HG03066 (cell line): Measurements from ENCODE around the gene ATPAF2.

Experiments used
- ATAC-seq: cut with Tn5 transposase; IDR thresholded peaks from one replicate; pipeline ENCODE4 v1.9.1; 2021; ENCODE audit warnings: low read depth; ENCODE audit not compliant: unreplicated experiment

The ATPAF2 gene

GRCh38 chr17:18038861-18039534 lies at the start of gene ATPAF2, which contains the start of gene GID4:
Gene ATPAF2, minus strand, starts transcription at chr17:18039168. Its CDS starts 155 bp downstream, at chr17:18039013.
Gene GID4, plus strand, starts transcription at chr17:18039408. Its CDS starts 57 bp downstream, at chr17:18039465.
- peak; percentile 89 for ATAC-seq

DNA sequence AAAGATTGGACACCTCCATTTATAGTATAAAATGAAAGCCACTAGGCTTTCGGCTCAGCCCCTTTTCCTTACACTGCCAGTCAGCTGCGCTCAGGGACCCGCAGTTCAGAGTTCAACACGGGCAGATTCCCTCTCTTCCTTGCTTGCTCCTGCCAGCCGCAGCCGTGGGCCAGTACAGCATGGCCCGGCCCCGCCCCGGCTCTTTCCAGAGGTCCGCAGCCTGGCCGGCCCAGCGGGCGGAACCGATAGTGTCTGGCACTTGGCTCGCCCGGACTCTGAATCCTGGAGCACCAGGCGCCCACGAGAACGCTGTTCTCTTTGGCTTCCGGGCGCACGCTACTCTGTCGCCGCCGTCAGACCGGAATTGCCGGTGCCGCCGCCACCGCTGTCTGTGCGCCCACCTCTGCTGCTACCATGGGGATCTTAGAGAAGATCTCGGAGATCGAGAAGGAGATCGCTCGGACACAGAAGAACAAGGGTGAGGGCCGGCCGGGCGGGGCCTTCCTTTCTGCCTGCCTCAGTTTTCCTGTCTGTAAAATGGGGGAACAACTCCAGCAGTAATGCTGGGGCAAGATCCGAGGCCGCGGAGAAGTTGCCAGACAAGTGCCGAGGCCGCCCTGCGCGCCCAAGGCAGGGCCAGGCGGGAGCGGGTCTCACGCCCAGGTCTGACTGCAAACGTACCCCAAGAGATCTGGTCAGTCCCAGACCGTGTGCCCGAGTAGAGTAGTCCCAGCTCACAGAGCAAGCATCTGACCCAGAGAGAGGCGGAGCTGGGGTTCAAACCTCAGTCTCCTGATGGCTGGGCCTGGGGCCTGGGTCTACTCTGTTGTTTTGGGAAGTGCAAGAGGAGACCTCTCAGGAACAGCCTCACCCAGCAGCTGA lies 48.9 kb upstream of the ATPAF2 start, which contains the start of gene DRG2:
Gene DRG2, plus strand, starts transcription at position 339 of the 882 bp plus-strand sequence. Its CDS starts 76 bp downstream, at position 415.
- ATAC-seq = peak; percentile 73

GRCh38 chr17:18084256-18084655 lies 45.3 kb upstream of the ATPAF2 start:
- no peak for ATAC-seq

DNA sequence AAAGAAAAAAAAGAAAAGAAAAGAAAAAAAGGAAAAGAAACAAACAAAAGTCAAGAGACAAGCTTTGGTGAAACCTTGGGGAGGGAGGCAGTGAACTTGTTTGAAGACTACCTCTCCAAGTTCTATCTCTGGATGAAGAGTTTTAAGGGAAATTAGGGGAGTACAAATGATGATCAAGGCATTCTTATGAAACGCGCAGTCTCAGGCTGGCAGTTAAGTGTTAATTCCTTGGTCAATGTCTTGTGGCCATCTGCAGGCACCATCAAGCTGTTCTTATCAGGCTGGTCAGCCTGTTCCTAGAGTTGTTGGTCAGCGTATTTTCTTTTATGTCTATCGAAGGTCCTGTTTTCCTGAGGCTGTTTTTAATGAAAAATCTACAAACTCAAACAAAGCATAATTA lies 40.6 kb upstream of the ATPAF2 start:
- ATAC-seq = no peak

DNA sequence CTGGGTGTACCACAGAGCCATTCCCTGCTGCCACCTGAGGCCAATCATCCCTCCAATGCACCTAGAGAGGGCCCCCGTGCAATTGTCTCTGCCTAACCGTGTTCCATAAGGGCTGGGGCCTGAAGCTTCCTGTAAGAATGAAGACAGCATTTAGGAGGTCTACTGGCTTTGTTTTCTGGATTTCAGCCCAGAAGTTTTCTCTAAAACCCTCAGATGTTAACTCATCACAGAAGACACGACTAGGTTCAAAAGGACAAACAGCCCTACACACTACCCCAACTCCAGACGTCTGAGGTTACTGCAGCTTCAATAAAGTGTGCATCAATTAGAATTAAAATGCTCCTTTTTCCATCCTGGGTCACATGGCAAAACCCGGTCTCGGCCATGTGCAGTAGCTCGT lies 38.0 kb upstream of the ATPAF2 start:
- ATAC-seq = no peak

DNA sequence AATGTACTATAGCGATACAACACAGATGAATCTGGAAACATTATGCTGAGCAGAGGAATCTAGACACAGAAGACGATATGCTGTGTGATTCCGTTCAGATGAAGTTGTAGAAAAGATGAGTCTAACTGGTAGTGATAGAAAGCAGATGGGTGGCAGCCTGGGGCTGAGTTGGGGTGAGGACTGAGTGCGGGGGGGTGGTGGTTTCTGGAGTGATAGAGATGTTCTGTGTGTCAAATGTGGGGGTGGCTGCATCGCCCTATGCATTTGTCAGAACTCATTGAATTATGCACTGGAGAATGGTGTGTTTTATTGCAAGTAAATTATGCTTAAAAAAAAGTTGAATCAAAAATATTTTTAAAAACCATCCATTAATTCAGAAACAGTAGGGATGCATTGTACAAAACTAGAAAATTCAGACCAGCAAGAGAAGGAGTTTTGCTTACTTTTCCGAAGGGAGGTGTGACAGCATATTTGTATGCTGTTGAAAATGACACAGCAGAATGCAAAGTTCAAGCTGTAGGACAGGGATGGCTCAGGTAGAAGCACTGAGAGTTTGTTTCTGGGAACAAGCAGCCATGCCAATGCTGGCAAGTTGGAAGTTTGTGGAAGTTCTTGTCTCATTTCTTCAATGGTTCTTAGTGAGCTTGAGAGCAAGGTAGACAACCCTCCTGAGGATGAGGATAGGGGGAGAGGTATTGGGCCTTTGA lies 35.8 kb upstream of the ATPAF2 start:
- ATAC-seq = no peak

DNA sequence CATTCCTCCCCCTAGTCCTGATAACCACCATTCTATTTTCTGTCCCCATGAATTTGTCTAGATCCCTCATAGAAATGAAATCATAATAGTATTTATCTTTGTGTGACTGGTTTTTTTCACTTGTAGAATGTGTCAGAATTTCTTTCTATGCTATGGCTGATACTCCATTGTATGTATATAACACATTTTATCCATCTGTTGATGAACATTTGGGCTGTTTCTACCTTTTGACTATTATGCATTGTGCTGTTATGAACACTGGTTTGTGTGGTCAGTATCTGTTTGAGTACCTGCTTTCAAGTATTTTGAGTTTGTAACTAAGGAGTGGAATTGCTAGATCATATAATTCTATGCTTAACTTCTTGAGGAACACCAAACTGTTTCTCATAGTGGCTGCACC lies 32.8 kb upstream of the ATPAF2 start:
- ATAC-seq = no peak

DNA sequence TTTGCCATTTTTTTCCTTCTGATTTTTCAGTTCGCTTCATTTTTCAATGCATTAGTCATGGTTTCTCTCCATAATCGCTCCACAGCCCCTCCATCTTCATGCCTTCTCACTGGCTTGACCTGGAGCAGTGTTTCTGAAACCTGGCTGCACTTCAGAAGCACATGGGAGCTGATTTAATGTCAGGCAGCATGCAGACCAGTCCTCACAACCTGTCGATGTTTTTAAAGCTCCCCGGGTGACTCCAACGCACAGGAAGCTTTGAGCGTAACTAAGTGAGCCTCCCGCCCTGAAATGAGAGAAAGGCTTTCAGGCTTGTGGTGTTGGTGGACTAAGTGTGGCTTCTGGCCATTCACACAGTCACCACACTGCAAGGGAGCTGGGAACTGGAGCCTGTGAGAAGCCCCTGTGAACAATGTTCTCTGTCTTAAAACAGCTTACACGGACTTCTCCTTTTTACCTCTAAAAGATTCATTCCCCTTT lies 31.9 kb upstream of the ATPAF2 start:
- ATAC-seq = no peak

- ATAC-seq = no peak
Observed at GRCh38 chr17:18069101-18069500, 30.1 kb upstream of the ATPAF2 start.

DNA sequence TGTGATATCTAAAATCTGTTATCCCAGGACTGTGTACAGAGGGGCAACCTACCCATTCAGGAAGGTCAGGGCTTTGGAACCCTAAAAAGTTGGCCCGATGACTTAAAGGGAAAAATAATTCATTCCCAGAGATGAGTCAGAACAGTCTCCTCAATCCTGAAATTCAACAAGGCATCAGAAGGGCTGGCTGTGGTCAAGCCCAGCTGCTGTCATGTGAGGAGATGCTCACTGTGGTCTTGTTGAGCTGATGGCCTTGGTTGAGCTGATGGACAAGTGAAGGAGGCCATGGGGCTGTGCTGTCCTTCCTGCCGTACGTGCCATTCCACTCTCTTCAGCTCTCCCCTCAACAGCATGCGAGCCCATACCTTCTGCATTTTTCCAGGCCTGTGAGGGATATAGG lies 27.9 kb upstream of the ATPAF2 start:
- no peak for ATAC-seq

DNA sequence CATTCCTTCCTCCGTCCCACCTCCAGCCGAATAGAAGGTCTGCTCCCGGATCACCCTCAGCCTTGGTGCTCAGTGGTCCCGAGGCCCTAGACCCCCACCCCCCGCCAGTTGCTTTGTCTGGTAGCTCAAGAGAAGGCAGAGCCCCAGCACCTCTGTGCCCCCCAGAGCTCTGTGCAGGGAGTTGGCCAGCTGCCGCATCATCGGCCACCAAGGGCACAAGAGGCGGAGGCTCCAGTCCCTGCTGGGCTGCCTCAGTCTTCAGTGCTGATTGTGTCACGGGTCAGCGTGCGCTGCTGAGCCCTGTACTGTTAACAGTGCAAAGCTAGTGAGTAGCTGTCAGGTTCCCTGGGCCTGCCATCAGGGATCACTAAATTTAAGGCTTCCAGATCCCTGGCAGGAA lies 26.6 kb upstream of the ATPAF2 start:
- no peak for ATAC-seq

- no peak for ATAC-seq
Observed at GRCh38 chr17:18064053-18064452, 25.1 kb upstream of the ATPAF2 start.

DNA sequence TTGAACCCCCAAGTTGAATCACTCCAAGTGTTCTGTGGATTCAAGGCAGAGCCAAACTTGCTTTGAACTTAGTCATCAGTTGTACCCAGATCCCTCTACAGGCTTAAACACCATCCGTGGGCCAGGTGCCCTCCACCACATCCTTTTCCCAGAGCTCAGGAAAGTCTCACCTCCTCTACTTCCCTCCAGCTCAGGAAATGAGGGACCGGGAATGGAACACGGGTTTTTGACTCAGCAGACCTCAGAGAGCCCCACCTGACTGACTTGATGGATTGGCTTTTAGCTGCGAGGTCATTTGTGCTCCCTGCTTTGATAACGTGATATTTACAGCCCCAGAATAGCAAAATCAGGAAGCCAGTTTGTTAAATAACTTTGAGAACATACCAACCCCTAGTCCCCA lies 20.3 kb upstream of the ATPAF2 start:
- ATAC-seq = no peak

GRCh38 chr17:18056214-18056613 lies 17.2 kb upstream of the ATPAF2 start:
- ATAC-seq = no peak

DNA sequence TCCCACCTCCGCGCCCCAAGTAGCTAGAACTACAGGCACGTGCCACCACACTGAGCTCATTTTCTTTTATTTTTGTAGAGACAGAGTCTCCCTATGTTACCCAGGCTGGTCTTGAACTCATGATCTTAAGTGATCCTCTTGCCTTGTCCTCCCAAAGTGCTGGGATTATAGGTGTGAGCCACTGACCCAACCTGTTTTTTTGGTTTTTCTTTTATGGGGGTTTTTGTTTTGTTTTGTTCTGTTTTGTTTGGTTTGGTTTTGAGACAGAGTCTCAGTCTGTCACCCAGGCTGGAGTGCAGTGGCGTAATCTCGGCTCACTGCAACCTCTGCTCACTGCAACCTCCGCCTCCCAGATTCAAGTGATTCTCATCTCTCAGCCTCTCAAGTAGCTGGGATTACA lies 16.6 kb upstream of the ATPAF2 start:
- no peak for ATAC-seq

- ATAC-seq = no peak
Observed at GRCh38 chr17:18045691-18046350, 6.9 kb upstream of the ATPAF2 start.

DNA sequence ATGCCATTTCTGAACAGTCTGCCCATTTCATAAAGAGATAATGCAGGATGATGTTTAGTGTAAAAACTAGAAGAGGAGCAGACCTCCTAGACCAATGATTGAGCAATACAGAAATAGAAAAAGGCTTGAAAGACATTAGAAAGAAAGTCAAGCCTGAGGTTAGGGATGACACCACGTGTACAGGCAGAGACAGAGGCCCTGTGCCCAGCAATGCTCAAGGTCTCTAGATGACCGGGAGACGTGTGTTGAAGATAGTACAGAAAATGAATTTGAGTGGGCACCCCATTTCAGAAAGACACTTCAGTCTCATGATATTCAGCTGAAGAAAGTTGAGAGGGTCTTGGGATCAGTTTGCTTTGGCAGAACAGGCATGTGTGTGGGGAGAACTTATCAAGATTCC lies 5.6 kb upstream of the ATPAF2 start:
- ATAC-seq = no peak

DNA sequence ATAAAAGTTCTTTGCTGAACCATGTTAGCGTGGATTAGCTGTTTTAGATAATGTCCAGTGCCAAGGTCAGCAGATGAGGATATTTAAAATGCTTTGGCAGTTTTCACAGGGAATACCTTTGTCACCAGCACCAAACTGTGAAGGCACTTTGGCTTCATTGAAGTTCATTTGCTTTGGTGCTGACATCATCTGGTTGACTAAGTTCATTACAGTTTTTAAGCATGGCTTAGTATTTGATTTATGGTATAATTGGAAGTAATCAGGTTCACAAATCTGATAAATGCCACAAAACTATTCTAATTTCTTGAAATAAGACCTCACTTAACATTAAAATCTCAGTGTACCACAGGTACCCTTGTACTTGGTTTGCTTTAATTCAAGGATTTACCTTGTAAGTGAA lies 4.5 kb upstream of the ATPAF2 start:
- ATAC-seq = no peak

- ATAC-seq = no peak
Observed at GRCh38 chr17:18042983-18043382, 4.0 kb upstream of the ATPAF2 start.

- no peak for ATAC-seq
Observed at GRCh38 chr17:18041776-18042175, 2.8 kb upstream of the ATPAF2 start.
